Calu3 (cell line): ENCODE measurements around the gene GALNT15. TPM values are rescaled to one million over a fixed set of nuclear protein-coding genes. Genes with fewer than 3 reads are reported as not detected.

Source experiments
- BruUV-seq: library from RNA; stranded (reverse); fragments of 400-500 nt; replicated peaks from 2 replicates; lab custom pipeline; 2021; lab: Mats Ljungman, UMichigan
- CTCF ChIA-PET: fragments of 300-600 bp; sonication (Branson Sonifier 250); formaldehyde crosslinking; loops from one replicate; lab custom pipeline; 2022; ENCODE audit warnings: antibody characterized with exemption; lab: Charles Lee
- DNase-seq: peaks from one replicate; pipeline ENCODE4 v3.0.0; 2022
- H3K27ac Mint-ChIP-seq: one replicate; pipeline ENCODE4 v1.8.0; 2022; ENCODE audit warnings: mixed read lengths; ENCODE audit not compliant: unreplicated experiment
- H3K27me3 Mint-ChIP-seq: one replicate; pipeline ENCODE4 v1.8.0; 2022; ENCODE audit warnings: mixed read lengths; ENCODE audit not compliant: unreplicated experiment
- H3K36me3 Mint-ChIP-seq: one replicate; pipeline ENCODE4 v1.8.0; 2022; ENCODE audit warnings: mild to moderate bottlenecking, moderate library complexity, mixed read lengths; ENCODE audit not compliant: insufficient read depth, unreplicated experiment
- H3K4me1 Mint-ChIP-seq: one replicate; pipeline ENCODE4 v1.8.0; 2022; ENCODE audit warnings: mild to moderate bottlenecking, low read depth, mixed read lengths; ENCODE audit not compliant: unreplicated experiment
- H3K4me3 Mint-ChIP-seq: one replicate; pipeline ENCODE4 v1.8.0; 2022; ENCODE audit warnings: mild to moderate bottlenecking, low read depth, moderate library complexity, mixed read lengths; ENCODE audit not compliant: unreplicated experiment
- H3K9me3 Mint-ChIP-seq: one replicate; pipeline ENCODE4 v1.8.0; 2022; ENCODE audit warnings: low read depth, mixed read lengths; ENCODE audit not compliant: unreplicated experiment
- CTCF ChIP-seq: fragments of 200-600 bp; IDR thresholded peaks from one replicate; pipeline ENCODE4 v1.8.0; 2022; ENCODE audit warnings: antibody characterized with exemption; ENCODE audit not compliant: unreplicated experiment
- intact Hi-C: fragments of 100-400 bp; cut with micrococcal nuclease; formaldehyde crosslinking; loops from one replicate; pipeline ENCODE4 v1.10.0; 2022; ENCODE audit not compliant: unreplicated experiment
- total RNA-seq: library from RNA; stranded (reverse); gene quantifications from 2 replicates; pipeline ENCODE4 v1.2.3, GENCODE V29; 2022

GALNT15 gene
- total RNA-seq, 1 experiment from 2014 or later = not detected

- TSS peak; percentile 84 for BruUV-seq
- CTCF ChIA-PET = interaction anchor here (1.0 kb wide), 1 partner anchor 17 kb away, joined by 4 read pairs; no protein-coding TSS in a partner anchor
- no peak for TF ChIP-seq CTCF
- H3K27ac Mint-ChIP-seq = peak overlapping the region; percentile 71
- peaks cover 16% of the 10 kb centered on the region for H3K4me1 Mint-ChIP-seq
- H3K27me3 Mint-ChIP-seq = no peaks in the 10 kb centered on the region
- intact Hi-C loops = no loop called here
- H3K9me3 Mint-ChIP-seq = no peaks in the 10 kb centered on the region
- peak overlapping the region; percentile 76 for H3K4me3 Mint-ChIP-seq
- peaks cover 24% of the 10 kb centered on the region for H3K36me3 Mint-ChIP-seq
- DNase-seq = no peak
These were observed 89.8 kb downstream of the GALNT15 start for GRCh38 chr3:16264174-16264707.

DNA sequence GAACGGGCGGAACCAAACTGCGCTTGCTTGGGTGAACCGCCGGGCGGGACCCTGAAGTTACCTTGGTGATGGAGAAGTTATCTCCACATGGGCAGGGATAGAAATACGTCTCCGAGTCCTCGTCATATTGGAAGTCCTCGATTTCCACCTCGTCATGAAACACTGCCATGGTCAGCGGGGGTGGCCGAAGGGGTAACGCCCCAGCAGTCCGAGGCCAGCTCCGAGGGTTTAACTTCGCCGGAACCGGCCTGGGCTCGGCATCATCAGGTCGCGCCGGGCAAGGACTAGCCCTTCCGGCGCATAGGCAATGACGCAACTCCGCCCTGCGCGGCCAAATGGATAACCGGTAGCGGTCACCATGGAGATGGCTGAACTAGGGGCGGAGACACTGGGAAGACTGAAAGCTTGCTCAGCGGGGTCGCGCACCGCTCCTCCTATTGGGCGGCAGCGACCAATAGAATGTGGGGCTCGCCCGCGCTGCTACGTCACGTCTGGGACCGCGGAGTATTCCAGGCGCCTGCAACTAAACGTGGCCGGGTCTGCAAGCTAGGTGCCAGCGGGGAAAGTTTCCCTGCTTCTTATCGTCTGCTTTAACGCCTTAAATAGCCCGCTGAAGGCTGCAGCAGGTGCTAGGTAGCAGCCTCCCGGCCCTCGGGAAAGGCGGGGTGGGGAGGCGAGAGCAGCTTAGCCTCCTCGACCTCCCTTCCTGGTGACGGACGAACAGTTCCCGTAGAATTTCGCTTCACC, 90.4 kb downstream of the GALNT15 start, which contains the start of the genes DPH3 and OXNAD1:
Gene DPH3 (minus strand): TSS at position 236 of the 747 bp plus-strand sequence. CDS start 67 bp downstream, at position 169.
Gene OXNAD1 (plus strand): TSS at position 505 of the 747 bp plus-strand sequence. CDS start 5,741 bp downstream, outside the sequence.
- no peak for TF ChIP-seq CTCF
- Mint-ChIP-seq H3K4me1 (peaks cover 16% of the 10 kb centered on the region), H3K4me3 (peak within 1 kb of the TSS; percentile 76), H3K27ac (peak within 1 kb of the TSS; percentile 71), H3K27me3 (no peaks in the 10 kb centered on the region), H3K36me3 (peaks cover 24% of the 10 kb centered on the region), H3K9me3 (no peaks in the 10 kb centered on the region)
- no TSS peak for BruUV-seq
- DNase-seq = peak; percentile 98
- CTCF ChIA-PET = interaction anchor here (1.0 kb wide), 1 partner anchor 17 kb away, joined by 4 read pairs; no protein-coding TSS in a partner anchor
- intact Hi-C loops = no loop called here

DNA sequence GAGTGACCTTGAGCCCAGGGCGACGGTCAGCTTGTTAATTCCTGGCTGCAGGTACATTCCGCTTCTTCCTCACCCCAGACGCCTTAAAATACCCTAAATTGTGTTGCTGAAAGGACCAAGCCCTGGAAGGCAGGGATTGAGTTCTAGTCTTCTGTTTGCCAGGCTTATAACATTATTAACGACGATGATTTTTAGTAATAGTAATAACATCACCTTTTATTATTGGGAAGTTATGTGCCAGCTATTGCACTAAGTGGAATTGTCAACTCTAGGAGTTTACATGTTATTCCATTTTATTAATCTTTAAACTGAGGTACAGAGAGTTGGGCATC, 90.9 kb downstream of the GALNT15 start:
- BruUV-seq = TSS peak; percentile 81
- H3K4me3 Mint-ChIP-seq = peak overlapping the region; percentile 76
- CTCF ChIA-PET = interaction anchor here (0.6 to 1.0 kb wide), 2 partner anchors 18 to 290 kb away, joined by 3 to 4 read pairs; no protein-coding TSS in a partner anchor
- H3K4me1 Mint-ChIP-seq = peaks cover 16% of the 10 kb centered on the region
- no peak for TF ChIP-seq CTCF
- no peaks in the 10 kb centered on the region for H3K27me3 Mint-ChIP-seq
- no peak for DNase-seq
- intact Hi-C loops = no loop called here
- H3K9me3 Mint-ChIP-seq = no peaks in the 10 kb centered on the region
- peak overlapping the region; percentile 71 for H3K27ac Mint-ChIP-seq
- peaks cover 24% of the 10 kb centered on the region for H3K36me3 Mint-ChIP-seq

- Mint-ChIP-seq H3K4me1 (peaks cover 16% of the 10 kb centered on the region), H3K9me3 (no peaks in the 10 kb centered on the region), H3K27ac (no peak overlapping the region), H3K4me3 (peak overlapping the region; percentile 14), H3K27me3 (no peaks in the 10 kb centered on the region), H3K36me3 (peaks cover 24% of the 10 kb centered on the region)
- no peak for DNase-seq
- CTCF ChIA-PET = no interaction called here
- no TSS peak for BruUV-seq
- no peak for TF ChIP-seq CTCF
- intact Hi-C loops = loop anchor here (2.0 kb wide), 1 partner anchor 284 kb away; no protein-coding TSS in a partner anchor
These were observed 92.2 kb downstream of the GALNT15 start for GRCh38 chr3:16266714-16267113.
